K562 (cell line): Measurements from ENCODE around the gene DESI1. TPM values are rescaled to one million over a fixed set of nuclear protein-coding genes. Genes with fewer than 3 reads are reported as not detected.

ENCODE experiments used
- C11orf30 ChIP-seq: fragments of 450-650 bp; IDR thresholded peaks from 2 replicates; pipeline ENCODE4 v1.6.1; 2016; ENCODE audit warnings: low read depth, mild to moderate bottlenecking
- CBX1 ChIP-seq: sonication (generic); IDR thresholded peaks from 2 replicates; pipeline ENCODE4 v1.6.1; 2016; ENCODE audit warnings: antibody characterized with exemption, low read depth, mild to moderate bottlenecking
- CREB3L1 ChIP-seq: fragments of 450-650 bp; IDR thresholded peaks from 2 replicates; pipeline ENCODE4 v1.6.1; 2014; ENCODE audit warnings: low read depth, mild to moderate bottlenecking, moderate library complexity, borderline replicate concordance
- ETV1 ChIP-seq: fragments of 450-650 bp; conservative IDR thresholded peaks from 2 replicates; pipeline ENCODE4 v1.6.1; 2016; ENCODE audit warnings: missing genetic modification characterization, control low read depth, low read depth, missing compliant biosample characterization
- KDM4B ChIP-seq, 2 experiments: fragments of 450-650 bp in 1 of 2; sonication (generic) in 1 of 2; IDR thresholded peaks; 2 replicates each; pipeline ENCODE4 v1.6.1; 2016 to 2017; ENCODE audit warnings: borderline replicate concordance in 2 of 2, antibody characterized with exemption in 1 of 2, low read depth in 1 of 2, mild to moderate bottlenecking in 1 of 2
- NFRKB ChIP-seq: fragments of 450-650 bp; IDR thresholded peaks from 2 replicates; pipeline ENCODE4 v1.6.1; 2016; ENCODE audit warnings: low read depth
- PREB ChIP-seq: sonication (generic); formaldehyde crosslinking; IDR thresholded peaks from 2 replicates; pipeline ENCODE4 v1.8.1; 2023; ENCODE audit warnings: mild to moderate bottlenecking, missing genetic modification reagents
- SPI1 ChIP-seq: IDR thresholded peaks from 2 replicates; pipeline ENCODE4 v1.6.1; 2011; ENCODE audit warnings: low read depth, low read length, control low read depth, borderline replicate concordance
- ZNF232 ChIP-seq: sonication (generic); formaldehyde crosslinking; IDR thresholded peaks from 2 replicates; pipeline ENCODE4 v1.8.0; 2022; ENCODE audit warnings: mild to moderate bottlenecking, missing genetic modification reagents
- ZNF668 ChIP-seq: fragments of 250-450 bp; sonication (Bioruptor Pico); IDR thresholded peaks from 2 replicates; pipeline ENCODE4 v1.8.0; 2022; ENCODE audit warnings: mild to moderate bottlenecking, inconsistent platforms
- polyA plus RNA-seq, 8 experiments: library from polyadenylated mRNA; depleted of rRNA in 4 of 8; stranded (reverse) in 5 of 8; unstranded in 3 of 8; fragments of >200 nt; fragmentation: Nextera tagmentation in 2 of 8; fragmentation: Illumina TruSeq in 1 of 8; extraction: Ambion mirVana in 2 of 8; extraction: Trizol in 1 of 8; gene quantifications; 2 replicates each; pipeline versions ENCODE4 v1.2.1 to v1.2.3, GENCODE V29; 2011 to 2014; ENCODE audit warnings: inconsistent platforms in 1 of 8, missing spikeins in 1 of 8
- total RNA-seq, 7 experiments: library from RNA; depleted of rRNA in 6 of 7; stranded (reverse); fragments of >200 nt in 6 of 7; fragmentation: Illumina TruSeq in 2 of 7; extraction: Trizol in 2 of 7; gene quantifications; 2 replicates each; pipeline versions ENCODE4 v1.2.1 to v1.2.3, GENCODE V29; 2011 to 2021; ENCODE audit warnings: low replicate concordance in 1 of 7
- TF ChIP-seq, protein P1 (sequence below): sonication (generic); formaldehyde crosslinking; IDR thresholded peaks from 2 replicates; pipeline ENCODE4 v1.8.0; 2023; ENCODE audit warnings: missing genetic modification reagents, mild to moderate bottlenecking, borderline replicate concordance
- TF ChIP-seq, protein P2 (sequence below), 2 experiments: fragments of 450-650 bp; IDR thresholded peaks; 2 replicates each; pipeline ENCODE4 v1.6.1; 2016
- TF ChIP-seq, protein P3 (sequence below), 2 experiments: fragments of 450-650 bp in 1 of 2; sonication (generic) in 1 of 2; formaldehyde crosslinking; conservative IDR thresholded peaks; 2 replicates each; pipeline versions ENCODE4 v1.4.0 to v1.8.1; 2020 to 2022; ENCODE audit warnings: mild to moderate bottlenecking in 1 of 2, missing genetic modification reagents in 1 of 2
- TF ChIP-seq, protein P4 (sequence below): fragments of 450-650 bp; IDR thresholded peaks from 2 replicates; pipeline ENCODE4 v1.6.1; 2016

The DESI1 gene
- total and polyA plus RNA-seq, 9 of the 15 experiments (the other 6 are each of a cell fraction or from before 2014, with no cell fraction given) = 7.2 to 45.9 (median 29.8) TPM

GRCh38 chr22:41621099-41621910 lies 462 bp upstream of the DESI1 start, which contains the start of gene XRCC6 (continued):
- TF ChIP-seq, protein P1, sequence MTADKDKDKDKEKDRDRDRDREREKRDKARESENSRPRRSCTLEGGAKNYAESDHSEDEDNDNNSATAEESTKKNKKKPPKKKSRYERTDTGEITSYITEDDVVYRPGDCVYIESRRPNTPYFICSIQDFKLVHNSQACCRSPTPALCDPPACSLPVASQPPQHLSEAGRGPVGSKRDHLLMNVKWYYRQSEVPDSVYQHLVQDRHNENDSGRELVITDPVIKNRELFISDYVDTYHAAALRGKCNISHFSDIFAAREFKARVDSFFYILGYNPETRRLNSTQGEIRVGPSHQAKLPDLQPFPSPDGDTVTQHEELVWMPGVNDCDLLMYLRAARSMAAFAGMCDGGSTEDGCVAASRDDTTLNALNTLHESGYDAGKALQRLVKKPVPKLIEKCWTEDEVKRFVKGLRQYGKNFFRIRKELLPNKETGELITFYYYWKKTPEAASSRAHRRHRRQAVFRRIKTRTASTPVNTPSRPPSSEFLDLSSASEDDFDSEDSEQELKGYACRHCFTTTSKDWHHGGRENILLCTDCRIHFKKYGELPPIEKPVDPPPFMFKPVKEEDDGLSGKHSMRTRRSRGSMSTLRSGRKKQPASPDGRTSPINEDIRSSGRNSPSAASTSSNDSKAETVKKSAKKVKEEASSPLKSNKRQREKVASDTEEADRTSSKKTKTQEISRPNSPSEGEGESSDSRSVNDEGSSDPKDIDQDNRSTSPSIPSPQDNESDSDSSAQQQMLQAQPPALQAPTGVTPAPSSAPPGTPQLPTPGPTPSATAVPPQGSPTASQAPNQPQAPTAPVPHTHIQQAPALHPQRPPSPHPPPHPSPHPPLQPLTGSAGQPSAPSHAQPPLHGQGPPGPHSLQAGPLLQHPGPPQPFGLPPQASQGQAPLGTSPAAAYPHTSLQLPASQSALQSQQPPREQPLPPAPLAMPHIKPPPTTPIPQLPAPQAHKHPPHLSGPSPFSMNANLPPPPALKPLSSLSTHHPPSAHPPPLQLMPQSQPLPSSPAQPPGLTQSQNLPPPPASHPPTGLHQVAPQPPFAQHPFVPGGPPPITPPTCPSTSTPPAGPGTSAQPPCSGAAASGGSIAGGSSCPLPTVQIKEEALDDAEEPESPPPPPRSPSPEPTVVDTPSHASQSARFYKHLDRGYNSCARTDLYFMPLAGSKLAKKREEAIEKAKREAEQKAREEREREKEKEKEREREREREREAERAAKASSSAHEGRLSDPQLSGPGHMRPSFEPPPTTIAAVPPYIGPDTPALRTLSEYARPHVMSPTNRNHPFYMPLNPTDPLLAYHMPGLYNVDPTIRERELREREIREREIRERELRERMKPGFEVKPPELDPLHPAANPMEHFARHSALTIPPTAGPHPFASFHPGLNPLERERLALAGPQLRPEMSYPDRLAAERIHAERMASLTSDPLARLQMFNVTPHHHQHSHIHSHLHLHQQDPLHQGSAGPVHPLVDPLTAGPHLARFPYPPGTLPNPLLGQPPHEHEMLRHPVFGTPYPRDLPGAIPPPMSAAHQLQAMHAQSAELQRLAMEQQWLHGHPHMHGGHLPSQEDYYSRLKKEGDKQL = no peak
- TF ChIP-seq PREB (CRISPR knock-in tag) (peak; percentile 47; the same call in 1 of the 2 replicates), ETV1 (tag) (no peak), KDM4B (IDR thresholded peaks at IDR 0.05; ENCODE audit: borderline replicate concordance in 2 of 2, low read depth in 1 of 2) (0 out of 4 replicates have a peak, but pooled peaks of 1 of the 2 experiments have one; percentile 53), CBX1 (no peak; the same call in 1 of the 2 replicates), NFRKB (peak; percentile 73), C11orf30 (peak; percentile 73), CREB3L1 (no peak), ZNF232 (no peak), ZNF668 (no peak), SPI1 (no peak)
- TF ChIP-seq, protein P2, sequence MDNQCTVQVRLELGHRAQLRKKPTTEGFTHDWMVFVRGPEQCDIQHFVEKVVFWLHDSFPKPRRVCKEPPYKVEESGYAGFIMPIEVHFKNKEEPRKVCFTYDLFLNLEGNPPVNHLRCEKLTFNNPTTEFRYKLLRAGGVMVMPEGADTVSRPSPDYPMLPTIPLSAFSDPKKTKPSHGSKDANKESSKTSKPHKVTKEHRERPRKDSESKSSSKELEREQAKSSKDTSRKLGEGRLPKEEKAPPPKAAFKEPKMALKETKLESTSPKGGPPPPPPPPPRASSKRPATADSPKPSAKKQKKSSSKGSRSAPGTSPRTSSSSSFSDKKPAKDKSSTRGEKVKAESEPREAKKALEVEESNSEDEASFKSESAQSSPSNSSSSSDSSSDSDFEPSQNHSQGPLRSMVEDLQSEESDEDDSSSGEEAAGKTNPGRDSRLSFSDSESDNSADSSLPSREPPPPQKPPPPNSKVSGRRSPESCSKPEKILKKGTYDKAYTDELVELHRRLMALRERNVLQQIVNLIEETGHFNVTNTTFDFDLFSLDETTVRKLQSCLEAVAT (IDR thresholded peaks at IDR 0.05) = peak; percentile 12 to 45; a peak in 1 of 4 replicates
- TF ChIP-seq, protein P3, sequence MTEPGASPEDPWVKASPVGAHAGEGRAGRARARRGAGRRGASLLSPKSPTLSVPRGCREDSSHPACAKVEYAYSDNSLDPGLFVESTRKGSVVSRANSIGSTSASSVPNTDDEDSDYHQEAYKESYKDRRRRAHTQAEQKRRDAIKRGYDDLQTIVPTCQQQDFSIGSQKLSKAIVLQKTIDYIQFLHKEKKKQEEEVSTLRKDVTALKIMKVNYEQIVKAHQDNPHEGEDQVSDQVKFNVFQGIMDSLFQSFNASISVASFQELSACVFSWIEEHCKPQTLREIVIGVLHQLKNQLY (CRISPR knock-in tag; conservative IDR thresholded peaks at IDR 0.05) = no peak
- TF ChIP-seq, protein P4, sequence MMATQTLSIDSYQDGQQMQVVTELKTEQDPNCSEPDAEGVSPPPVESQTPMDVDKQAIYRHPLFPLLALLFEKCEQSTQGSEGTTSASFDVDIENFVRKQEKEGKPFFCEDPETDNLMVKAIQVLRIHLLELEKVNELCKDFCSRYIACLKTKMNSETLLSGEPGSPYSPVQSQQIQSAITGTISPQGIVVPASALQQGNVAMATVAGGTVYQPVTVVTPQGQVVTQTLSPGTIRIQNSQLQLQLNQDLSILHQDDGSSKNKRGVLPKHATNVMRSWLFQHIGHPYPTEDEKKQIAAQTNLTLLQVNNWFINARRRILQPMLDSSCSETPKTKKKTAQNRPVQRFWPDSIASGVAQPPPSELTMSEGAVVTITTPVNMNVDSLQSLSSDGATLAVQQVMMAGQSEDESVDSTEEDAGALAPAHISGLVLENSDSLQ = peak; percentile 92
